Measurements from ENCODE around the gene JOSD2.

- no peak for TF ChIP-seq CTCF (IDR thresholded peaks at IDR 0.05)
- TF ChIP-seq POLR2A (IDR thresholded peaks at IDR 0.05): no peak
Observed at GRCh38 chr19:50534478-50534877, 23.5 kb upstream of the JOSD2 start.

All from esophagus squamous epithelium (tissue), 4 donors.